Skeletal muscle satellite cell (primary cell): ENCODE measurements around the gene ZYX.

Experiments used
- H3K27me3 ChIP-seq: 2 replicates; pipeline ENCODE4 v1.7.0; 2013; ENCODE audit warnings: low read length; ENCODE audit not compliant: control insufficient read depth, insufficient read depth
- H3K36me3 ChIP-seq: 2 replicates; pipeline ENCODE4 v1.7.0; 2013; ENCODE audit warnings: mild to moderate bottlenecking, control low read depth, low read length; ENCODE audit not compliant: insufficient read depth
- H3K4me1 ChIP-seq: 2 replicates; pipeline ENCODE4 v1.7.0; 2013; ENCODE audit warnings: low read length; ENCODE audit not compliant: control insufficient read depth, insufficient read depth
- H3K4me2 ChIP-seq: 2 replicates; pipeline ENCODE4 v1.7.0; 2013; ENCODE audit warnings: mild to moderate bottlenecking, low read length
- H3K4me3 ChIP-seq: 2 replicates; pipeline ENCODE4 v1.7.0; 2013; ENCODE audit warnings: low read length
- H3K9ac ChIP-seq: 2 replicates; pipeline ENCODE4 v1.7.0; 2013; ENCODE audit warnings: mild to moderate bottlenecking, low read depth, low read length, moderate library complexity
- H3K9me3 ChIP-seq: replicated peaks from 2 replicates; pipeline ENCODE4 v1.7.0; 2013; ENCODE audit warnings: mild to moderate bottlenecking, control low read depth, low read length

The ZYX gene

DNA sequence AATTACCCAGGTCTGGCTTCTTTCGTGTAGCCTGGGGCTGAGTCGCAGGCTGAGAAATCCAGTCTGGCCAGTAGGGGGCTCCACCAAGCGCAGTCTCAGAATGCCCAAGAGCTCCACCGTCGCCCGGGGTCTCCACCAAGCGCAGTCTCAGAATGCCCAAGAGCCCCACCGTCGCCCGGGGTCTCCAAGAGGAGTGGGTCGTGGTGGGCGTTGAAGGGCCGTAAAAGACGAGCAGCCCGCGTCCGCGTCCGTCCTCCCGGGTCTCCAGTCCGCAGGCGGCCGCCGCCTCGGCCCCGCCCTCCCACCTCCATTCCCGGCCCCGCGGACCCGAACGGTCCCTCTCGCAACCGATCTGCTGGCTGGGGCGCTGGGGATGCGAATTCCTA lies 892 bp upstream of the ZYX start:
- Histone ChIP-seq H3K27me3 (no peaks in the 10 kb centered on the region), H3K4me2 (peak overlapping the region; percentile 95), H3K36me3 (peaks cover 34% of the 10 kb centered on the region), H3K4me1 (peaks cover 50% of the 10 kb centered on the region), H3K4me3 (peak overlapping the region; percentile 93), H3K9ac (peak overlapping the region; percentile 99), H3K9me3 (no peaks in the 10 kb centered on the region)

DNA sequence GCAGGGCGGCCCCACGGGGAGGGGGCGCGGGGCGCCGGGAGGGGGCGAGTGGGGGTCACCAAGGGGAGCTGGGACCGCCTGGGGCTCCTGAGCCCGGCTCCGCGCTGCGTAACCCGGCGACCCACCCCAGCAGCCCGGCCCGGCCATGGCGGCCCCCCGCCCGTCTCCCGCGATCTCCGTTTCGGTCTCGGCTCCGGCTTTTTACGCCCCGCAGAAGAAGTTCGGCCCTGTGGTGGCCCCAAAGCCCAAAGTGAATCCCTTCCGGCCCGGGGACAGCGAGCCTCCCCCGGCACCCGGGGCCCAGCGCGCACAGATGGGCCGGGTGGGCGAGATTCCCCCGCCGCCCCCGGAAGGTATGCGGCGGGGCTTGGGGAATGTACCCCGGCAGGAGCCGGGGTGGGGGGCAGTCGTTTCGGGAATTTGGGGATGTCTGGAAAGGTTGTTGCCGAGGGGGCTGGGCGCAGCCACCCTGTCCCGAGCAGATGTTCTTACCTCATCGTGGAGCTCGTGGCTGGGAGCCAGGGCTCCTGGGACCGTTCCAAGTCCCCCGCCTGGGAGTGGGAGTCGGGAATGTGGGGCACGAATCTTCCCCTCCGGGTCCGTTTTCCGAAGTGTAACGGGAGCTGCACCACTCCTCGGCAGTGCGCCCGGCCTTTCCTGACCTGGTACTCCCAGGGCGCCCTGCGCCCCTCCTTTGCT lies 431 bp downstream of the ZYX start:
- Histone ChIP-seq H3K4me1 (peaks cover 50% of the 10 kb centered on the region), H3K4me2 (peak overlapping the region; percentile 89), H3K36me3 (peaks cover 45% of the 10 kb centered on the region), H3K27me3 (no peaks in the 10 kb centered on the region), H3K9me3 (no peaks in the 10 kb centered on the region), H3K4me3 (peak overlapping the region; percentile 93), H3K9ac (peak overlapping the region; percentile 99)

DNA sequence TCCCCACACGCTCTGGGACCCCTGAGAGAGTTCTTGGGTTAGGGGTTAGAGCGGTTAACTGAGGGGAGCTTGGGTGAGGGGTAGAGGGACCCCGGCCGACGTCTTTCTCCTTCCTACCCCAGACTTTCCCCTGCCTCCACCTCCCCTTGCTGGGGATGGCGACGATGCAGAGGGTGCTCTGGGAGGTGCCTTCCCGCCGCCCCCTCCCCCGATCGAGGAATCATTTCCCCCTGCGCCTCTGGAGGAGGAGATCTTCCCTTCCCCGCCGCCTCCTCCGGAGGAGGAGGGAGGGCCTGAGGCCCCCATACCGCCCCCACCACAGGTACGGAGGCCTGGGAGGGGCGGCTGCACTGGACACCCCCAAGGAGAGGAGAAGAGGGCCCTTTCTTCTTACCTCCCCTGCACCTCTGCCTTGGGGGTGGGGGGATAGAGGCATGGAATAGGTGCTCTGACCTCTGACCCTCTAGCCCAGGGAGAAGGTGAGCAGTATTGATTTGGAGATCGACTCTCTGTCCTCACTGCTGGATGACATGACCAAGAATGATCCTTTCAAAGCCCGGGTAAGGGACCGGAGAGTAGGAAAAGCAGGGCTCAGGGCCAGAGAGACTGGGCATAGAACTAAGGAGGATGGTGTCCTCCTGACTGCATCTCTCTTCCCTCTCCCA lies 1.1 kb downstream of the ZYX start:
- peaks cover 52% of the 10 kb centered on the region for H3K36me3 ChIP-seq
- H3K4me2 ChIP-seq: peak overlapping the region; percentile 89
- H3K27me3 ChIP-seq: no peaks in the 10 kb centered on the region
- peak overlapping the region; percentile 99 for H3K9ac ChIP-seq
- H3K9me3 ChIP-seq: no peaks in the 10 kb centered on the region
- peak overlapping the region; percentile 93 for H3K4me3 ChIP-seq
- peaks cover 57% of the 10 kb centered on the region for H3K4me1 ChIP-seq

DNA sequence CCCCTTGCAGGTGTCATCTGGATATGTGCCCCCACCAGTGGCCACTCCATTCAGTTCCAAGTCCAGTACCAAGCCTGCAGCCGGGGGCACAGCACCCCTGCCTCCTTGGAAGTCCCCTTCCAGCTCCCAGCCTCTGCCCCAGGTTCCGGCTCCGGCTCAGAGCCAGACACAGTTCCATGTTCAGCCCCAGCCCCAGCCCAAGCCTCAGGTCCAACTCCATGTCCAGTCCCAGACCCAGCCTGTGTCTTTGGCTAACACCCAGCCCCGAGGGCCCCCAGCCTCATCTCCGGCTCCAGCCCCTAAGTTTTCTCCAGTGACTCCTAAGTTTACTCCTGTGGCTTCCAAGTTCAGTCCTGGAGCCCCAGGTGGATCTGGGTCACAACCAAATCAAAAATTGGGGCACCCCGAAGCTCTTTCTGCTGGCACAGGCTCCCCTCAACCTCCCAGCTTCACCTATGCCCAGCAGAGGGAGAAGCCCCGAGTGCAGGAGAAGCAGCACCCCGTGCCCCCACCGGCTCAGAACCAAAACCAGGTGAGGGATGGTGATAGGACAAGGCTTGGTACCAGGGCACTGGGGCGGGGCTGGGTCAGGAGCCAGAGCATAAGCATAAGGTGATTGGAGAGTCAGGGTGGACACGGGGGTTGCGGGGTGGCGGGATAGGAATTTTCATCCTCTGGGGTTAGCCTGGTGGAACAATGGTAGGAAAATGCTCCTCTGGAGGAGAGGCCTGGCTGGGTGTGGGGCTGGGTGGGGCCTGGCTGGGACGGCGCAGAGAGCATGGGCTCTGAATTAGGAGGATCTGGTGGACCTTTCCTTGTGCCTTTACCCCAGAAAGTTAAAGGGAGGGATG lies 1.9 kb downstream of the ZYX start:
- Histone ChIP-seq H3K9me3 (no peaks in the 10 kb centered on the region), H3K9ac (peak overlapping the region; percentile 99), H3K36me3 (peaks cover 59% of the 10 kb centered on the region), H3K27me3 (no peaks in the 10 kb centered on the region), H3K4me1 (peaks cover 63% of the 10 kb centered on the region), H3K4me3 (peak overlapping the region; percentile 93), H3K4me2 (peak overlapping the region; percentile 89)

- Histone ChIP-seq H3K4me2 (peak overlapping the region; percentile 89), H3K27me3 (no peaks in the 10 kb centered on the region), H3K36me3 (peaks cover 65% of the 10 kb centered on the region), H3K9me3 (no peaks in the 10 kb centered on the region), H3K9ac (peak overlapping the region; percentile 99), H3K4me3 (peak overlapping the region; percentile 93), H3K4me1 (peaks cover 67% of the 10 kb centered on the region)
Observed at GRCh38 chr7:143383642-143383957, 2.5 kb downstream of the ZYX start.

GRCh38 chr7:143384148-143384547 lies 3.0 kb downstream of the ZYX start:
- H3K4me3 ChIP-seq: peak overlapping the region; percentile 93
- H3K4me1 ChIP-seq: peaks cover 69% of the 10 kb centered on the region
- peaks cover 71% of the 10 kb centered on the region for H3K36me3 ChIP-seq
- peak overlapping the region; percentile 99 for H3K9ac ChIP-seq
- no peaks in the 10 kb centered on the region for H3K9me3 ChIP-seq
- H3K4me2 ChIP-seq: peak overlapping the region; percentile 89
- H3K27me3 ChIP-seq: no peaks in the 10 kb centered on the region

DNA sequence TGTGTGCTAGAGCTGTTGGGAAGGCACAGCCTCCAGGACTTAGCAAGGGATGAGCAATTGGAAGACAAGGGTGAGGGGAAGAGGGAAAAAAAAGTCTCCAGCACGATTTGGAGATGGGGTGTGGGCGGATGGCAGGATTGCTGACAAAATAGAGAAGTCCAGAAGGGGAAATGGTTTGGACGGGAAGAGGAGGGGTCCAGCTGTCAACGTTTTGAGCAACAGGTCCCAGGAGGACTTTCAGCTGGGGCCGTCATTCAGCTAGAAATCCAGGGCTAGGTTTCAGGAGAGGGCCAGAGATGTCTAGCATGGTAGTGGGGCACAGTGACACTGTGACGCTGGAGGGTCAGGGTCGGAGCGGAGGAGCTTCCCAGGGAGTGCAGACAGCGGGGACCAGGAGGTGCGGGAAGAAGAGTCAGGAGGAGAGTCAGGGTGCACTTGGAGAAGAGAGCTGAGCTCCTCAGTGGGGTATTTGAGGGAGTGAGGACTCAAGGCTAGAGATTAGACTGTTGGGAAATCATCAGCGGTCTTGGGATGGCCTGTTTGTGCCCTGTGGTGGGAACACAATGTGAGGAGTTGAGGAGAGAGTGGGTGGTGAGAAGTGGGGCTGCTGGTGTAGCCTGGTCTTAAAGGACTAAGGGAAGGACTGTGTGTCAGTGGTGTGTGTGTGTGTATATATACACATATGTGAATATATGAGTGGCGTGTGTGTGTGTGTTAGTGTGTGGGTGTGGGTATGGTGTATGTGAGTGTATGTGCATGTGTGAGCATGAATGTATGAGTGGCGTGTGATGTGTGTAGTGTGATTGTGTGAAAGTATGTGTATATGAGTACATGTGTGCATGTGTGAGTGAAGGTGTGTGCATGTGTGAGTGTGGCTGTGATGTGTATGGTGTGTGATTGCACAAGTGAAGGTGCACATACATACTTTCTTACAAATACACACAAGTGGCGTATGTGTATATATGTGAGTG lies 3.8 kb downstream of the ZYX start:
- Histone ChIP-seq H3K4me2 (peak overlapping the region; percentile 89), H3K9me3 (no peaks in the 10 kb centered on the region), H3K4me3 (peak overlapping the region; percentile 93), H3K9ac (peak overlapping the region; percentile 99), H3K36me3 (peaks cover 79% of the 10 kb centered on the region), H3K27me3 (no peaks in the 10 kb centered on the region), H3K4me1 (peaks cover 69% of the 10 kb centered on the region)

DNA sequence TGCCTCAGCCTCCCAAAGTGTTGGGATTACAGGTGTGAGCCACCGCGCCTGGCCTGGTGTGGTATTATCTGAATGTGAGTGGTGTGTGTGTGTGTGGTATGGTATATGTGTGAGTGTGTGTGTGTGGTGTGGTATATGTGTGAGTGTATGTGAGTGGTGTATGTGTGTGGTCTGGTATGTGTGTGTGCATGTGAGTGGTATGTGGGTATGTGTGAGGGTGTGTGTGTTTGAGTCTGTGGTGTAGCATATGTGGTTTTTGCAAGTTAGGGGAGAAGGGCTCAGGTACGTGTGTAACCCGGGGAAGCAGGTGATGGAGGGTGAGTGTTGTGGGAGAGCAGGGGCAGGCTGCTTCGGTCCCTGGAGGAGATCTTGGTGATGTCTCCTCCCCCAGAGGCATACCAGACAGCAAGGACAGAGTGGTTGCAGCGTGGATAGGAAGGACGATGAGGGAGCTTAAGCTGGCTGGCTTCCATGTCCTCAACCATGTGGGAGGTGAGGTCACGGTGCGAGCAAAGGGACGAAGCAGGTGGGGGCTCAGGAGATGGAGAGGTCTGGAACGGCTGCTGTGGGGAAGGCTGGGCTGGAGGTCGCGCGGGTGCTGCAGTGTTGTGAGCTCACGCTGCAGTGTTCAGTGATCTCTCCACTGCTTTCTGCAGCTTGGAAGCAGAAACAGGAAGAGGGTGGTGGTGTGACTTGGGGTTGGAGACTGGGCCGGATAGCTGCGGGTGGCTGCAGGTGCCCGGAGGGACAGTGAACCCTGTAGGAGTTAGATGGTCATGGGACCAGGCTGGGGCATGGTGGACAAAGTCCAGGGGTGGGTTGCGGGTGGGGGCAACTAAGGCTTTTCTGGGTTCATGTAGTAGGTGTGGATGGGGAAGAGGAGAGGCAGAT lies 5.0 kb downstream of the ZYX start:
- Histone ChIP-seq H3K4me3 (peak overlapping the region; percentile 93), H3K9ac (peak overlapping the region; percentile 35), H3K9me3 (no peaks in the 10 kb centered on the region)

GRCh38 chr7:143387156-143387975 lies 6.2 kb downstream of the ZYX start:
- Histone ChIP-seq H3K4me2 (peak overlapping the region; percentile 89), H3K4me3 (no peak overlapping the region), H3K4me1 (peaks cover 93% of the 10 kb centered on the region), H3K9me3 (no peaks in the 10 kb centered on the region), H3K27me3 (no peaks in the 10 kb centered on the region), H3K36me3 (peaks cover 92% of the 10 kb centered on the region), H3K9ac (no peak overlapping the region)

More for the DNA sequence above, 5.0 kb downstream of the ZYX start:
- H3K27me3 ChIP-seq: no peaks in the 10 kb centered on the region
- peaks cover 81% of the 10 kb centered on the region for H3K4me1 ChIP-seq
- H3K36me3 ChIP-seq: peaks cover 89% of the 10 kb centered on the region
- H3K4me2 ChIP-seq: peak overlapping the region; percentile 89
